HepG2 (cell line): Measurements from ENCODE around the gene SH3GL1. TPM values are rescaled to one million over a fixed set of nuclear protein-coding genes. Genes with fewer than 3 reads are reported as not detected.
A peak's percentile ranks its signal among the peaks of the same experiment; 100 is the strongest.

Experiments
- CENPT ChIP-seq: sonication (generic); formaldehyde crosslinking; IDR thresholded peaks from 2 replicates; pipeline ENCODE4 v1.8.0; 2022; ENCODE audit warnings: low read depth, mild to moderate bottlenecking, moderate library complexity, missing genetic modification reagents
- MIER2 ChIP-seq: IDR thresholded peaks from 2 replicates; pipeline ENCODE4 v1.6.1; 2016; ENCODE audit warnings: missing biosample characterization, missing genetic modification reagents
- MYC ChIP-seq: sonication (generic); formaldehyde crosslinking; IDR thresholded peaks from 2 replicates; pipeline ENCODE4 v1.9.0; 2021; ENCODE audit warnings: missing genetic modification reagents, borderline replicate concordance
- NRL ChIP-seq: sonication (generic); formaldehyde crosslinking; IDR thresholded peaks from 2 replicates; pipeline ENCODE4 v1.5.0; 2020; ENCODE audit warnings: missing genetic modification reagents, mild to moderate bottlenecking, moderate library complexity, borderline replicate concordance
- PAF1 ChIP-seq: IDR thresholded peaks from 2 replicates; pipeline ENCODE4 v1.6.1; 2016; ENCODE audit warnings: missing genetic modification reagents, missing compliant biosample characterization
- SIX4 ChIP-seq: sonication (generic); formaldehyde crosslinking; IDR thresholded peaks from 2 replicates; pipeline ENCODE4 v1.4.0; 2020; ENCODE audit warnings: missing genetic modification reagents
- TBX3 ChIP-seq: fragments of 450-650 bp; IDR thresholded peaks from 2 replicates; pipeline ENCODE4 v1.6.1; 2017; ENCODE audit warnings: antibody characterized with exemption, mild to moderate bottlenecking, inconsistent platforms, borderline replicate concordance
- TOE1 ChIP-seq: sonication (generic); formaldehyde crosslinking; IDR thresholded peaks from 2 replicates; pipeline ENCODE4 v1.4.0; 2020; ENCODE audit warnings: mild to moderate bottlenecking, missing genetic modification reagents
- ZEB1 ChIP-seq: IDR thresholded peaks from 2 replicates; pipeline ENCODE4 v1.6.1; 2012; ENCODE audit warnings: mild to moderate bottlenecking, low read depth, inconsistent platforms; ENCODE audit not compliant: insufficient replicate concordance
- ZNF451 ChIP-seq: sonication (generic); formaldehyde crosslinking; IDR thresholded peaks from 2 replicates; pipeline ENCODE4 v1.5.0; 2020; ENCODE audit warnings: mild to moderate bottlenecking, missing genetic modification reagents
- ZNF556 ChIP-seq: sonication (generic); formaldehyde crosslinking; IDR thresholded peaks from 2 replicates; pipeline ENCODE4 v1.4.0; 2020; ENCODE audit warnings: mild to moderate bottlenecking, missing genetic modification reagents, borderline replicate concordance
- ZNF558 ChIP-seq: sonication (generic); formaldehyde crosslinking; IDR thresholded peaks from 2 replicates; pipeline ENCODE4 v1.9.0; 2022; ENCODE audit warnings: mild to moderate bottlenecking, missing genetic modification reagents, borderline replicate concordance
- ZNF598 ChIP-seq: sonication (generic); formaldehyde crosslinking; IDR thresholded peaks from 2 replicates; pipeline ENCODE4 v1.5.1; 2020; ENCODE audit warnings: mild to moderate bottlenecking, missing genetic modification reagents, borderline replicate concordance
- ZNF644 ChIP-seq: IDR thresholded peaks from 2 replicates; pipeline ENCODE4 v1.6.1; 2016; ENCODE audit warnings: low read depth
- polyA plus RNA-seq, 8 experiments: library from polyadenylated mRNA; depleted of rRNA in 3 of 8; stranded (reverse) in 7 of 8; unstranded in 1 of 8; fragments of >200 nt; fragmentation: Illumina TruSeq in 4 of 8; extraction: Trizol in 4 of 8; gene quantifications; 2 replicates each; pipeline versions ENCODE4 v1.2.1 to v1.2.3, GENCODE V29; 2011 to 2016; ENCODE audit warnings: low read depth in 4 of 8, missing spikeins in 1 of 8, mixed read lengths in 1 of 8; ENCODE audit not compliant: insufficient read depth in 1 of 8
- total RNA-seq, 5 experiments: library from RNA; depleted of rRNA; stranded (reverse); fragments of >200 nt; fragmentation: Illumina TruSeq; extraction: Trizol; gene quantifications; 2 replicates each; pipeline ENCODE4 v1.2.3, GENCODE V29; 2016; ENCODE audit warnings: low read depth in 1 of 5
- TF ChIP-seq, protein P1 (sequence below), 2 experiments: sonication (generic) in 1 of 2; formaldehyde crosslinking in 1 of 2; IDR thresholded peaks; 2 replicates each; pipeline versions ENCODE4 v1.6.1 to v1.9.0; 2014 to 2022; ENCODE audit warnings: antibody characterized with exemption in 1 of 2, borderline replicate concordance in 1 of 2, inconsistent platforms in 1 of 2, low read depth in 1 of 2, missing genetic modification reagents in 1 of 2
- TF ChIP-seq, protein P2 (sequence below): sonication (generic); formaldehyde crosslinking; IDR thresholded peaks from 2 replicates; pipeline ENCODE4 v1.4.0; 2020; ENCODE audit warnings: low read depth, mild to moderate bottlenecking, missing genetic modification reagents
- TF ChIP-seq, protein P3 (sequence below): sonication (generic); formaldehyde crosslinking; IDR thresholded peaks from 2 replicates; pipeline ENCODE4 v1.5.1; 2020; ENCODE audit warnings: missing genetic modification reagents, mild to moderate bottlenecking, borderline replicate concordance
- TF ChIP-seq, protein P4 (sequence below): sonication (generic); formaldehyde crosslinking; IDR thresholded peaks from 2 replicates; pipeline ENCODE4 v1.5.0; 2020; ENCODE audit warnings: mild to moderate bottlenecking, missing genetic modification reagents

The SH3GL1 gene
- total and polyA plus RNA-seq, 2 of the 13 experiments (the other 11 are each of a cell fraction or from before 2014, with no cell fraction given) = 33.0 to 45.1 TPM

DNA sequence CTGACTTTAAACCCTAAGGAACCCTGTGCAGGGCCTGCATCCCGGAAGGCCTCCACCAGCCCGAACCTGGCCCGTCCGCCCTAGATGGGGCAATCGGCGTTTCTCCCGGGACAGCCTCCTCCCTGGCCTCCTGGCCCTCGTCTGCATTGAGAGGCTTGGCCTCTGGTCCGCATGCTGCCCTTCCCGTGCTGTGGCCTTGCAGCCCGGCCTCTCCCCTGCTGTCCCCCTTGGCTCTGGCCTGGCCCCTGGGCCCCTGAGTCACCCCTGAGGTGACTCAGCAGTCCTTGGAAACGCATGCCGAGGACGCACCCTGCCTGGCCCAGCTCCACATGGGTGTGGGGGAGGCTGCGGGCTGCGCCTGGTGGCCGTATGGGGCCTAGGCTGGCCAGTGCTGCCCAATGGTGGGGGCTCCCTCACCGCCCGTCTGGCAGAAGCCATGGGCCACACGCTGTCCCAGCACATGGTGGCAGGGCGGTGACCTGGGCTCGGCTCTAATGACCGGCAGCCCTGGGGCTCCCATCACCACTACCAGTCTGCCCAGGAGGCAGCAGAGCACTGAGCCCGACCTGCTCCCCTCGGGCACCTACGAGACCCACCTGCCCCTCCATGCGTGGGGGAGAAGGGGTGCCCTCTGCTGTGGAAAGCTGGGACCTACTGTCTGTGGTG, 25.7 kb downstream of the SH3GL1 start (continued):
- TF ChIP-seq ZNF598 (CRISPR knock-in tag) (peak; percentile 75; the same call in 1 of the 2 replicates), ZNF451 (CRISPR knock-in tag) (no peak), SIX4 (CRISPR knock-in tag) (0 out of 2 replicates have a peak, but pooled peaks have one; percentile 45), NRL (peak; percentile 85), ZNF556 (CRISPR knock-in tag) (peak; percentile 62; the same call in 1 of the 2 replicates), MIER2 (CRISPR knock-in tag) (no peak), ZNF644 (peak; percentile 44; the same call in 1 of the 2 replicates), TBX3 (no peak), ZNF558 (CRISPR knock-in tag) (no peak), ZEB1 (no peak), PAF1 (no peak), TOE1 (CRISPR knock-in tag) (no peak), MYC (peak; percentile 95), CENPT (CRISPR knock-in tag) (peak; percentile 72; the same call in 1 of the 2 replicates)
- TF ChIP-seq, protein P1, sequence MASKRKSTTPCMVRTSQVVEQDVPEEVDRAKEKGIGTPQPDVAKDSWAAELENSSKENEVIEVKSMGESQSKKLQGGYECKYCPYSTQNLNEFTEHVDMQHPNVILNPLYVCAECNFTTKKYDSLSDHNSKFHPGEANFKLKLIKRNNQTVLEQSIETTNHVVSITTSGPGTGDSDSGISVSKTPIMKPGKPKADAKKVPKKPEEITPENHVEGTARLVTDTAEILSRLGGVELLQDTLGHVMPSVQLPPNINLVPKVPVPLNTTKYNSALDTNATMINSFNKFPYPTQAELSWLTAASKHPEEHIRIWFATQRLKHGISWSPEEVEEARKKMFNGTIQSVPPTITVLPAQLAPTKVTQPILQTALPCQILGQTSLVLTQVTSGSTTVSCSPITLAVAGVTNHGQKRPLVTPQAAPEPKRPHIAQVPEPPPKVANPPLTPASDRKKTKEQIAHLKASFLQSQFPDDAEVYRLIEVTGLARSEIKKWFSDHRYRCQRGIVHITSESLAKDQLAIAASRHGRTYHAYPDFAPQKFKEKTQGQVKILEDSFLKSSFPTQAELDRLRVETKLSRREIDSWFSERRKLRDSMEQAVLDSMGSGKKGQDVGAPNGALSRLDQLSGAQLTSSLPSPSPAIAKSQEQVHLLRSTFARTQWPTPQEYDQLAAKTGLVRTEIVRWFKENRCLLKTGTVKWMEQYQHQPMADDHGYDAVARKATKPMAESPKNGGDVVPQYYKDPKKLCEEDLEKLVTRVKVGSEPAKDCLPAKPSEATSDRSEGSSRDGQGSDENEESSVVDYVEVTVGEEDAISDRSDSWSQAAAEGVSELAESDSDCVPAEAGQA (IDR thresholded peaks at IDR 0.05; ENCODE audit: low read depth) = peak; percentile 64; the same call in 1 of the 2 replicates
- TF ChIP-seq, protein P1 (CRISPR knock-in tag; IDR thresholded peaks at IDR 0.05; ENCODE audit: borderline replicate concordance) = no peak
- TF ChIP-seq, protein P2, sequence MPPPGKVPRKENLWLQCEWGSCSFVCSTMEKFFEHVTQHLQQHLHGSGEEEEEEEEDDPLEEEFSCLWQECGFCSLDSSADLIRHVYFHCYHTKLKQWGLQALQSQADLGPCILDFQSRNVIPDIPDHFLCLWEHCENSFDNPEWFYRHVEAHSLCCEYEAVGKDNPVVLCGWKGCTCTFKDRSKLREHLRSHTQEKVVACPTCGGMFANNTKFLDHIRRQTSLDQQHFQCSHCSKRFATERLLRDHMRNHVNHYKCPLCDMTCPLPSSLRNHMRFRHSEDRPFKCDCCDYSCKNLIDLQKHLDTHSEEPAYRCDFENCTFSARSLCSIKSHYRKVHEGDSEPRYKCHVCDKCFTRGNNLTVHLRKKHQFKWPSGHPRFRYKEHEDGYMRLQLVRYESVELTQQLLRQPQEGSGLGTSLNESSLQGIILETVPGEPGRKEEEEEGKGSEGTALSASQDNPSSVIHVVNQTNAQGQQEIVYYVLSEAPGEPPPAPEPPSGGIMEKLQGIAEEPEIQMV = peak; percentile 84
- TF ChIP-seq, protein P3, sequence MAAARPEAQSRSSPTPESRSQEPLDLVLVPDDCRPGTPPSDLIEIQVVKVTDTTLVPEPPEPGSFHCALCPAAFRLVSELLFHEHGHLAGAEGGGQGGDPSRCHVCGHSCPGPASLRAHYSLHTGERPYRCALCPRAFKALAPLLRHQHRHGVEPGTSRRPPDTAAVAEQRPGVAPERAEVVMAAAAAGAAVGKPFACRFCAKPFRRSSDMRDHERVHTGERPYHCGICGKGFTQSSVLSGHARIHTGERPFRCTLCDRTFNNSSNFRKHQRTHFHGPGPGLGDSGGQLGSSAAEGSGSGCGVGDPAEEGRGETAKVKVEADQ (CRISPR knock-in tag) = peak; percentile 80; the same call in 1 of the 2 replicates
- TF ChIP-seq, protein P4, sequence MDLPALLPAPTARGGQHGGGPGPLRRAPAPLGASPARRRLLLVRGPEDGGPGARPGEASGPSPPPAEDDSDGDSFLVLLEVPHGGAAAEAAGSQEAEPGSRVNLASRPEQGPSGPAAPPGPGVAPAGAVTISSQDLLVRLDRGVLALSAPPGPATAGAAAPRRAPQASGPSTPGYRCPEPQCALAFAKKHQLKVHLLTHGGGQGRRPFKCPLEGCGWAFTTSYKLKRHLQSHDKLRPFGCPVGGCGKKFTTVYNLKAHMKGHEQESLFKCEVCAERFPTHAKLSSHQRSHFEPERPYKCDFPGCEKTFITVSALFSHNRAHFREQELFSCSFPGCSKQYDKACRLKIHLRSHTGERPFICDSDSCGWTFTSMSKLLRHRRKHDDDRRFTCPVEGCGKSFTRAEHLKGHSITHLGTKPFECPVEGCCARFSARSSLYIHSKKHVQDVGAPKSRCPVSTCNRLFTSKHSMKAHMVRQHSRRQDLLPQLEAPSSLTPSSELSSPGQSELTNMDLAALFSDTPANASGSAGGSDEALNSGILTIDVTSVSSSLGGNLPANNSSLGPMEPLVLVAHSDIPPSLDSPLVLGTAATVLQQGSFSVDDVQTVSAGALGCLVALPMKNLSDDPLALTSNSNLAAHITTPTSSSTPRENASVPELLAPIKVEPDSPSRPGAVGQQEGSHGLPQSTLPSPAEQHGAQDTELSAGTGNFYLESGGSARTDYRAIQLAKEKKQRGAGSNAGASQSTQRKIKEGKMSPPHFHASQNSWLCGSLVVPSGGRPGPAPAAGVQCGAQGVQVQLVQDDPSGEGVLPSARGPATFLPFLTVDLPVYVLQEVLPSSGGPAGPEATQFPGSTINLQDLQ = no peak
